T-helper 1 cell treated with Interleukin-12 subunit alpha and Interleukin-12 subunit beta and Interleukin-4 antibody, amounts not matched to agents 30 μg/mL and 1 μg/mL, for 36 hours (primary cell): ENCODE results near the gene GYS1.

Experiments
- H3K27ac Mint-ChIP-seq: one replicate; pipeline ENCODE4 v1.8.0; 2021; ENCODE audit warnings: mild to moderate bottlenecking, mixed read lengths
- H3K27me3 Mint-ChIP-seq: one replicate; pipeline ENCODE4 v1.8.0; 2021; ENCODE audit warnings: low read depth, mixed read lengths
- H3K36me3 Mint-ChIP-seq: one replicate; pipeline ENCODE4 v1.8.0; 2021; ENCODE audit warnings: low read depth, mixed read lengths
- H3K4me1 Mint-ChIP-seq: one replicate; pipeline ENCODE4 v1.8.0; 2021; ENCODE audit warnings: low read depth, mixed read lengths
- H3K4me3 Mint-ChIP-seq: one replicate; pipeline ENCODE4 v1.8.0; 2021; ENCODE audit warnings: mild to moderate bottlenecking, moderate library complexity, mixed read lengths
- H3K9me3 Mint-ChIP-seq: one replicate; pipeline ENCODE4 v1.8.0; 2021; ENCODE audit warnings: mixed read lengths

GYS1 gene

DNA sequence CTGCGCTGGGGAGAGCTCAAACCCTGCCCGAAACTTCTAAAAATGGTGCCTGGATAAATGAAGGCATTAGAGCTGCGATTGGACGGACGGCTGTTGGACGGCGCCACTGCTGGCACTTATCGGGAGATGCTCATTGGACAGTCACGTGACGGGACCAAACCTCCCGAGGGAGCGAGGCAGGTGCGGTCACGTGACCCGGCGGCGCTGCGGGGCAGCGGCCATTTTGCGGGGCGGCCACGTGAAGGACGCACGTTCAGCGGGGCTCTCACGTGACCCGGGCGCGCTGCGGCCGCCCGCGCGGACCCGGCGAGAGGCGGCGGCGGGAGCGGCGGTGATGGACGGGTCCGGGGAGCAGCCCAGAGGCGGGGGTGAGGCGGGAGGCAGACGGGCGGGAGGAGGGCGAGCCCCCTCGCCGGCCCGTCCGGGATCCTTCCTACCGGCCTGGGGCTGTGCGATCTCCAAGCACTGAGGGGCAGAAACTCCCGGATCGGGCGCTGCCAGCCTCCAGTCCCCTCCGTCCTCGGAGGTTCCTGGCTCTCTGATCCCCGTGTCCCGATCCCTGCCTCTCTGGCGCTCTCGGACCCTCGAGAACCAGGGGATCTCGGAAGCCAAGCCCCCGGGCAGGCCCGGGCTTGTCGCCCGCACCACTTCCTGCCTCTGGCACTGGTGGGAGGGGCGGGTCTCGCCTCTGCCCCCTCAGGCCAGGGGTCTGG is 38.4 kb downstream of the GYS1 start, which contains the start of gene BAX:
Gene BAX, plus strand, starts transcription at position 281 of the 713 bp plus-strand sequence. Its CDS starts 54 bp downstream, at position 335.
- Mint-ChIP-seq H3K4me1 (peaks cover 21% of the 10 kb centered on the region), H3K36me3 (peaks cover 26% of the 10 kb centered on the region), H3K9me3 (no peaks in the 10 kb centered on the region), H3K27ac (peak within 1 kb of the TSS; percentile 91), H3K4me3 (peak within 1 kb of the TSS; percentile 93), H3K27me3 (no peaks in the 10 kb centered on the region)

GRCh38 chr19:48953990-48954594 is 39.0 kb downstream of the GYS1 start:
- Mint-ChIP-seq H3K27me3 (no peaks in the 10 kb centered on the region), H3K4me3 (peak overlapping the region; percentile 89), H3K27ac (peak overlapping the region; percentile 91), H3K4me1 (peaks cover 18% of the 10 kb centered on the region), H3K9me3 (no peaks in the 10 kb centered on the region), H3K36me3 (peaks cover 26% of the 10 kb centered on the region)

DNA sequence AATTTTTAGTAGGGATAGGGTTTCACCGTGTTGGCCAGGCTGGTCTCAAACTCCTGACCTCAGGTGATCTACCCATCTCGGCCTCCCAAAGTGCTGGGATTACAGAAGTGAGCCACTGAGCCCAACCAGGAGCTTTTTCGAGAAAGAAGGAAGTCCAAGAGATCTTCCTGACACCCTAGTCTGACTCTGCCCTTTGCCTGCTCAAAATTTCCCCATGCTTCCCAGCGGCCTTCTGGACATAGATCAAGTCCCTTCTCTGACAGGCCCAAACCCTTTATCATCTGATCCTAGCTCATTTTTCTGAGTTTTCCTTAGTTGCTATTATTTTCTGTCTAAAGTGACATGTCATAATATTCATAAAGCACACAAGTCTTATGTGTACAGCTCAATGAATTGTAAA is 40.0 kb downstream of the GYS1 start:
- peaks cover 14% of the 10 kb centered on the region for H3K4me1 Mint-ChIP-seq
- no peak overlapping the region for H3K4me3 Mint-ChIP-seq
- peaks cover 20% of the 10 kb centered on the region for H3K36me3 Mint-ChIP-seq
- no peaks in the 10 kb centered on the region for H3K9me3 Mint-ChIP-seq
- no peak overlapping the region for H3K27ac Mint-ChIP-seq
- no peaks in the 10 kb centered on the region for H3K27me3 Mint-ChIP-seq

DNA sequence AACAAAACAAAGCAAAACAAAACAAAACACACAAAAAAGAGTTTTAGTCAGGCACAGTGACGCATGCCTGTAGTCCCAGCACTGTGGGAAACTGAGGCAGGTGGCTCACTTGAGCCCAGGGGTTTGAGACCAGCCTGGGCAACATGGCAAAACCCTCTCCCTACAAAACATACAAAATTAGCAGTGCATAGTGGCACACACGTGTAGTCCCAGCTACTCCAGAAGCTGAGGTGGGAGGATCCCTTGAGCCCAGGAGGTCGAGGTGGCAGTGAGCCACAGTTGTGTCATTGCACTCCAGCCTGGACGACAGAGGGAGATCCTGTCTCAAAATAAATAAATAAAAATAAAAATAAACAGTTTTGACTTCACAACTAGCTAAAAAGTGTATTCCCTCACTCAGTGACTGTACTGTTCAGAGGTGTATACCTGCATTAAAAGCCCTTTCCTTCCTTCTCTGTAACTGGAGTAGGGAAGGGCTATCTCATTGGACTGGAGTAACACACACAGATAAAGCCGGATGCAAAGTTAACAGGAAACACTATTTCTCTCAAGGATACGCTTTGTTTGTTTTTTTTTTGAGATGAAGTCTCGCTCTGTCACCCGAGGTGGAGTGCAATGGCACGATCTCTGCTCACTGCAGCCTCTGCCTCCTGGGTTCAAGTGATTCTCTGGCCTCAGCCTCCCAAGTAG is 42.1 kb downstream of the GYS1 start:
- Mint-ChIP-seq H3K36me3 (peaks cover 2% of the 10 kb centered on the region), H3K4me3 (no peak overlapping the region), H3K9me3 (peaks cover 4% of the 10 kb centered on the region), H3K27ac (no peak overlapping the region), H3K27me3 (no peaks in the 10 kb centered on the region), H3K4me1 (peaks cover 6% of the 10 kb centered on the region)

DNA sequence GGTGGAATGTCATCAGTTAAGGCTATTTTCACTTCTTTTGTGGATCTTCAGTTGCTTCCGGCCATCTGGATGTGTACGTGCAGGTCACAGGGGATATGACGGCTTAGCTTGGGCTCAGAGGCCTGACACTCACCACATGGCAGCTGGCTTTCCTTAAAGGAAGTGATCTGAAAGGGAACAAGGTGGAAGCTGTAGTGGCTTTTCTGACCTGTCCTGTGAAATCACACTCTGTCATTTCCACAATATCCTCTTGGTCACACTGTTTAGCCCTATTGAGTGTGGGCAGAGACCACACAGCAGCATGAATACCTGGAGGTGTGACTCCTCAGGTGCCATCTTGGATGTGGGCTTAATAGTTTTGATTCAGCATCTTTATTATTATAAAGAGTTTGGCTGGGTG is 43.0 kb downstream of the GYS1 start:
- H3K27me3 Mint-ChIP-seq: no peaks in the 10 kb centered on the region
- H3K27ac Mint-ChIP-seq: no peak overlapping the region

GRCh38 chr19:48947258-48947542 is 45.9 kb downstream of the GYS1 start:
- Mint-ChIP-seq H3K36me3 (no peaks in the 10 kb centered on the region), H3K4me1 (no peaks in the 10 kb centered on the region), H3K27ac (no peak overlapping the region), H3K9me3 (peaks cover 4% of the 10 kb centered on the region), H3K4me3 (no peak overlapping the region), H3K27me3 (no peaks in the 10 kb centered on the region)

More for the DNA sequence above, 43.0 kb downstream of the GYS1 start:
- Mint-ChIP-seq H3K9me3 (peaks cover 4% of the 10 kb centered on the region), H3K4me1 (peaks cover 4% of the 10 kb centered on the region), H3K36me3 (no peaks in the 10 kb centered on the region), H3K4me3 (no peak overlapping the region)

- no peak overlapping the region for H3K4me3 Mint-ChIP-seq
- H3K27me3 Mint-ChIP-seq: no peaks in the 10 kb centered on the region
- peaks cover 4% of the 10 kb centered on the region for H3K9me3 Mint-ChIP-seq
- no peak overlapping the region for H3K27ac Mint-ChIP-seq
- no peaks in the 10 kb centered on the region for H3K4me1 Mint-ChIP-seq
- no peaks in the 10 kb centered on the region for H3K36me3 Mint-ChIP-seq
Measured at GRCh38 chr19:48946463-48947257, 46.4 kb downstream of the GYS1 start.

GRCh38 chr19:48945817-48946216 is 47.3 kb downstream of the GYS1 start:
- H3K9me3 Mint-ChIP-seq: peaks cover 9% of the 10 kb centered on the region
- H3K4me3 Mint-ChIP-seq: no peak overlapping the region
- no peaks in the 10 kb centered on the region for H3K27me3 Mint-ChIP-seq
- H3K36me3 Mint-ChIP-seq: no peaks in the 10 kb centered on the region
- H3K4me1 Mint-ChIP-seq: no peaks in the 10 kb centered on the region
- no peak overlapping the region for H3K27ac Mint-ChIP-seq

DNA sequence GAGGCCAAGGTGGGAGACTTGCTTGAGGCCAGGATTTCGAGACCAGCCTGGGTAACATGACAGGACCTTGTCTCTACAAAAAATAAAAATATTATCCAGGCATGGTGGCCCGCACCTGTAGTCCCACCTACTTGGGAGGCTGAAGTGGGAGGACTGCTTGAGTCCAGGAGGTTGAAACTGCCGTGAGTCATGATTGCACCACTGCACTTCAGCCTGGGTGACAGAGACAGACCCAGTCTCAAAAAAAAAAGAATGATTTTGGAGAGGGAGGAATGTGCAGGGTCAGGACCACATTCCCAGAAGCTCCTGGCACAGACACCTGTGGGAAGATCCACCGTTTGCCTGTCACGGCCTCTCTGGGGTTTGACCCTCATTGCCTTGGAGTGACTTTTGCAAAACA is 47.7 kb downstream of the GYS1 start:
- H3K4me1 Mint-ChIP-seq: no peaks in the 10 kb centered on the region
- H3K36me3 Mint-ChIP-seq: no peaks in the 10 kb centered on the region
- no peak overlapping the region for H3K27ac Mint-ChIP-seq
- no peak overlapping the region for H3K4me3 Mint-ChIP-seq
- peaks cover 10% of the 10 kb centered on the region for H3K9me3 Mint-ChIP-seq
- no peaks in the 10 kb centered on the region for H3K27me3 Mint-ChIP-seq

DNA sequence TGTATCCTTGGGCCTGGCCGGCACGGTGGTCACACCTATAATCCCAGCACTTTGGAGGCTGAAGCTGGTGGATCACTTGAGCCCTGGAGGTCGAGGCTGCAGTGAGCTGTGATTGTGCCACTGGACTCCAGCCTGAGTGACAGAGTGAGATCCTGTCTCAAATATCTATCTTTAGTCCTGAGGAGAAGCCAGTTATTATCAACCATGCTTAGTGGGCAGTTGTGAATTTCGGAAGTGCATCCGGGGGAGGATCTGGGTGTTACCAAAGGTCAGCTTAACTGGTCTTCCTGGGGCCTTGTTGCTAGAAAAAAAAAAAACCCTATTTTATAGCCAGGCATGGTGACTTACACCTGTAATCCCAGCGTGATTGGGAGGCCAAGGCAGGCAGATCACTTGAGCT is 50.0 kb downstream of the GYS1 start:
- no peaks in the 10 kb centered on the region for H3K27me3 Mint-ChIP-seq
- no peak overlapping the region for H3K4me3 Mint-ChIP-seq
- H3K27ac Mint-ChIP-seq: no peak overlapping the region
- H3K36me3 Mint-ChIP-seq: no peaks in the 10 kb centered on the region
- H3K4me1 Mint-ChIP-seq: no peaks in the 10 kb centered on the region
- H3K9me3 Mint-ChIP-seq: peaks cover 10% of the 10 kb centered on the region

DNA sequence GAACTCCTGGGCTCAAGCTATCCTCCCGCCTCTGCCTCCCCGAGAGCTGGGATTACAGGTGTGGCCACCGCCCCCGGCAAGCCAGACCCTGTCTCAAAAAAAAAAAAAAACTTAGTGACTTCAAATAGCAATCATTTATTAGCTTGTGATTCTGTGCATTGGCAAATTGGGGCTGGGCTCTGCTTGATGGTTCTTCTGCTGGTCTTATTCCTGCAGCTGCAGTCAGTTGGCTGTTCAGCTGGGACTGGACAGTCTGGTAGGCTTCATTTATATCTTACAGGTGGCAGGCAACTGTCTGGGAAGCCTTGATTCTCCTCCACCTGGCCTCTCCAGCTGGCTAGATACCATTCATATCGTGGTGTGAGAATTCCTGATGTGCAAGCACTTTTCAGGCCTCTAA is 52.2 kb downstream of the GYS1 start:
- Mint-ChIP-seq H3K9me3 (peaks cover 6% of the 10 kb centered on the region), H3K4me1 (no peaks in the 10 kb centered on the region), H3K27ac (no peak overlapping the region), H3K4me3 (no peak overlapping the region), H3K36me3 (no peaks in the 10 kb centered on the region), H3K27me3 (no peaks in the 10 kb centered on the region)

DNA sequence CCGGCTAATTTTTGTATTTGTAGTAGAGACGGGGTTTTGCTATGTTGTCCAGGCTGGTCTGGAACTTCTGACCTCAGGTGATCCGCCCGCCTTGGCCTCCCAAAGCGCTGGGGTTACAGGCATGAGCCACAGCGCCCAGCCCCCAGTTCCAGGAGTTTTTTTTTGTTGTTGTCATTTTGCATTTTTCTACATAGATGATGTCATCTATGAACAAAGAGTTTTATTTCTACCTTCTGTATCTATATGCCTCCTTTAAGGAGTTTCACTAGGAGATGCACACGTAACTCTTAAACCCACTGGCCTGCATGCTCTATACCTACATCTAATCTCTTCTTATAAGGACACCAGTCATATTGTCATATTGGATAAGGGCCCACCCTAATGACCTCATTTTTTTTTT is 54.9 kb downstream of the GYS1 start:
- Mint-ChIP-seq H3K4me1 (peaks cover 12% of the 10 kb centered on the region), H3K27me3 (peaks cover 5% of the 10 kb centered on the region), H3K27ac (no peak overlapping the region), H3K4me3 (no peak overlapping the region), H3K9me3 (peaks cover 6% of the 10 kb centered on the region), H3K36me3 (no peaks in the 10 kb centered on the region)

- Mint-ChIP-seq H3K36me3 (no peaks in the 10 kb centered on the region), H3K27me3 (peaks cover 10% of the 10 kb centered on the region), H3K9me3 (peaks cover under 1% of the 10 kb centered on the region), H3K4me1 (peaks cover 16% of the 10 kb centered on the region), H3K27ac (no peak overlapping the region), H3K4me3 (no peak overlapping the region)
Measured at GRCh38 chr19:48935864-48936263, 57.2 kb downstream of the GYS1 start.

DNA sequence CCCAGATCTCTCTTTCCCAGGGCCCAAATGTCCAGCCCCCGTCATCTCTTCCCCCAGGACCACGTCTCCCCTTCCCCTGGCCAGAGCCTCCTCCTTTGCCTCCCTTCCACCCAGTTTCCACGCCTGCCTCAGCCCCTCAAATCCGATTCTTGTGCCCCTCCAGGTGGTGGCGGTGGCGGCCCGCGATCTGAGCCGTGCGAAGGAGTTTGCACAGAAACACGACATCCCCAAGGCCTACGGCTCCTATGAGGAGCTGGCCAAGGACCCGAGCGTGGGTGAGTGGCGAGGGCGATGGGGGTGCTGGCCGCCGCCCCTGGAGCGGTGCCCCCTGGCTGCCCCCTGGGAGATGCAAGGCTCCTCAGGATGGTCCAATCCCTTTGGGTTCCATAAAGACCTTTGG is 58.3 kb downstream of the GYS1 start:
- Mint-ChIP-seq H3K36me3 (no peaks in the 10 kb centered on the region), H3K4me3 (no peak overlapping the region), H3K4me1 (peaks cover 16% of the 10 kb centered on the region), H3K27me3 (peaks cover 10% of the 10 kb centered on the region), H3K27ac (no peak overlapping the region), H3K9me3 (no peaks in the 10 kb centered on the region)
